GM12891 (cell line): ENCODE data around the gene CDH4.

Experiments
- DNase-seq: peaks from one replicate; pipeline ENCODE4 v3.0.0; 2011; ENCODE audit warnings: low spot score; ENCODE audit not compliant: insufficient read length
- FAIRE-seq: peaks from 2 replicates; lab custom pipeline; 2011; peaks lifted over from hg19 to GRCh38; lab: Jason Lieb, UNC
- PAX5 ChIP-seq: IDR thresholded peaks from 2 replicates; pipeline ENCODE4 v1.6.1; 2011; ENCODE audit warnings: low read length, moderate library complexity, mild to moderate bottlenecking; ENCODE audit not compliant: insufficient read depth, severe bottlenecking
- POLR2A ChIP-seq: IDR thresholded peaks from 2 replicates; pipeline ENCODE4 v1.6.1; 2011; ENCODE audit warnings: low read depth, low read length, control low read depth
- POLR2AphosphoS5 ChIP-seq: IDR thresholded peaks from 2 replicates; pipeline ENCODE4 v1.6.1; 2011; ENCODE audit warnings: low read depth, low read length, control low read depth
- POU2F2 ChIP-seq: IDR thresholded peaks from 2 replicates; pipeline ENCODE4 v1.6.1; 2011; ENCODE audit warnings: low read depth, mild to moderate bottlenecking, control low read depth, low read length, moderate library complexity
- SPI1 ChIP-seq: IDR thresholded peaks from 2 replicates; pipeline ENCODE4 v1.6.1; 2011; ENCODE audit warnings: low read depth, low read length, control low read depth
- TAF1 ChIP-seq: IDR thresholded peaks from 2 replicates; pipeline ENCODE4 v1.6.1; 2011; ENCODE audit warnings: low read depth, low read length, control low read depth

The CDH4 gene

GRCh38 chr20:61513124-61514017, 261.3 kb downstream of the CDH4 start:
- TF ChIP-seq SPI1 = no peak
- TF ChIP-seq POU2F2 = no peak
- no peak for TF ChIP-seq TAF1
- TF ChIP-seq POLR2A = no peak
- TF ChIP-seq POLR2AphosphoS5 = no peak
- no peak for TF ChIP-seq PAX5
- FAIRE-seq = no peak
- no peak for DNase-seq

- FAIRE-seq (no peak), DNase-seq (no peak)
- no peak for TF ChIP-seq PAX5
- no peak for TF ChIP-seq POLR2A
- TF ChIP-seq POU2F2 = no peak
- no peak for TF ChIP-seq SPI1
- TF ChIP-seq POLR2AphosphoS5 = no peak
- no peak for TF ChIP-seq TAF1
Observed at GRCh38 chr20:61514018-61514365, 261.9 kb downstream of the CDH4 start.

GRCh38 chr20:61514396-61514795, 262.3 kb downstream of the CDH4 start:
- FAIRE-seq (no peak), DNase-seq (no peak)
- TF ChIP-seq PAX5 = no peak
- no peak for TF ChIP-seq POU2F2
- no peak for TF ChIP-seq SPI1
- TF ChIP-seq TAF1 = no peak

GRCh38 chr20:61514805-61515505, 262.9 kb downstream of the CDH4 start:
- no peak for FAIRE-seq
- no peak for DNase-seq
- TF ChIP-seq POU2F2 (no peak), TAF1 (no peak), SPI1 (no peak), POLR2AphosphoS5 (no peak), PAX5 (no peak), POLR2A (no peak)

GRCh38 chr20:61515922-61516321, 263.9 kb downstream of the CDH4 start:
- no peak for TF ChIP-seq TAF1
- TF ChIP-seq POLR2AphosphoS5 = no peak
- TF ChIP-seq POU2F2 = no peak
- TF ChIP-seq POLR2A = no peak
- no peak for TF ChIP-seq SPI1
- TF ChIP-seq PAX5 = no peak
- FAIRE-seq (no peak), DNase-seq (no peak)

GRCh38 chr20:61516346-61517208, 264.5 kb downstream of the CDH4 start:
- TF ChIP-seq POU2F2 = no peak
- TF ChIP-seq TAF1 = no peak
- no peak for TF ChIP-seq PAX5
- TF ChIP-seq SPI1 = no peak
- no peak for TF ChIP-seq POLR2AphosphoS5
- no peak for TF ChIP-seq POLR2A
- DNase-seq (no peak), FAIRE-seq (no peak)

- FAIRE-seq (no peak), DNase-seq (no peak)
- TF ChIP-seq SPI1 (no peak), TAF1 (no peak), POU2F2 (no peak), PAX5 (no peak), POLR2AphosphoS5 (no peak), POLR2A (no peak)
Observed at GRCh38 chr20:61517419-61517818, 265.4 kb downstream of the CDH4 start.

GRCh38 chr20:61518424-61518951, 266.4 kb downstream of the CDH4 start:
- TF ChIP-seq TAF1 = no peak
- TF ChIP-seq SPI1 = no peak
- no peak for TF ChIP-seq PAX5
- TF ChIP-seq POLR2AphosphoS5 = no peak
- TF ChIP-seq POLR2A = no peak
- no peak for TF ChIP-seq POU2F2
- no peak for FAIRE-seq
- DNase-seq = no peak
